Stimulated activated CD4-positive, alpha-beta T cell treated with anti-CD3 and anti-CD28 coated beads, Interleukin-15, amount 100 ng/mL, for 48 hours (primary cell): ENCODE measurements around the gene C11orf97.
"Not testable (repeated sequence)": the region's sequence is repeated elsewhere in the genome, so short reads cannot be mapped to it uniquely, and the experiment has no call there.

Experiments
- DNase-seq, 2 donors: peaks; one replicate each; pipeline ENCODE4 v3.0.0-alpha.2; 2020; ENCODE audit warnings: low read depth in 2 of 2

The C11orf97 gene

DNA sequence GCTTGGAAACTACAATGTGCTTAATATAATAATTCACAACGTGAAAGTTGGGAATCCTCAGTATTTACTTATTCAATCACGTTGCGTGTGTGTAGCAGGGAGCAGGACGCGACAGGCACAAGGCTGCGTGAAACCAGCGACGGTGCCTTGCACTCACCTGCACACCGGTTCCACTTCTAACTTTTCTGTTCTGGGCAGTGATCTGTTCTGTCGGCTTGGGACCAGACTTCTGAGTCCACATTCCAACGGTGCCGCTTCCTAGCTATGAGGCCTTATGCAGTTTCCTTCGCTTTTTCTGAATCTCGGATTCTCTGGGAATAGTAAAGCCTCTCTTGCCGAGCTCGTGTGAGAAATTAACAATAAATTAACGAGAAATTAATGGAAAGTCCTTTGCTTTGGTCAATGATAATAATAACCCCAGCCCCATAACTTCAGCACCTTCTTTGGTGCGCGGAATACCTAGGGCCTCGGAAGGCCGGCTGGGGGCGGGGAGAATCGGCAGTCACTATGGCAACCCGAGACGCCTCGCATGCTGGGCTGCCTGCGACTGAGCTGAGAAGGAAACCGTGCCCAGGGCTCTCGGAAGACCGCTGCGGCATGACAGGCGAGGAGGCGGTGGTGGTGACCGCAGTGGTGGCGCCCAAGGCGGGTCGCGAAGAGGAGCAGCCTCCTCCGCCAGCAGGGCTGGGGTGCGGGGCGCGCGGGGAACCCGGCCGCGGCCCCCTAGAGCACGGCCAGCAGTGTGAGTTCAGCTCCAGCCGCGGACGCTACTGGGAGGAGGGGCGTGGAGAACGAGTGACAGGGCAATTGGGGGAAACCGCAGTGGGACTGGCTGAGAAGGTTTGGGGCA is at the start of gene C11orf97:
Gene C11orf97 (plus strand): TSS at position 530 of the 850 bp plus-strand sequence. CDS start 68 bp downstream, at position 598.
- DNase-seq: peak; percentile 5 to 41

DNA sequence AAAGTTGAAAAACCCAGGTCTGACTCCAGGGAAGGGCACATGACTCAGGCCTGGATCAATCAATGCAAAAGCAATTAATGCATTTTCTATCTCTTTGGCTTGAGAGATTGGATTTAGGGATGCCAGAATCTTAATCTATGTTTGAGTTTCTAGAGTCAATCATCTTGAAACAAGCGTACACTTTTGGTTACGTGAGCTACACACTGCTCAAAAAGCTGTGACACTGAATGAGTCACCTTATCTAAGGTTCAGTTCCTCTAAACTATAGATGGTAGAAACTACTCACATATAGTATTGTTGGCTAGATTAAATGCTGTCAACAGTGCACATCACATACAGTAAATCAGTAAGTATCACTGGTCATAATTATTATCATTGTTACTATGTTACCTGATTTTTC is 42.8 kb upstream of the C11orf97 start:
- DNase-seq: no peak

GRCh38 chr11:94472916-94473799 is 39.1 kb upstream of the C11orf97 start:
- no peak for DNase-seq

DNA sequence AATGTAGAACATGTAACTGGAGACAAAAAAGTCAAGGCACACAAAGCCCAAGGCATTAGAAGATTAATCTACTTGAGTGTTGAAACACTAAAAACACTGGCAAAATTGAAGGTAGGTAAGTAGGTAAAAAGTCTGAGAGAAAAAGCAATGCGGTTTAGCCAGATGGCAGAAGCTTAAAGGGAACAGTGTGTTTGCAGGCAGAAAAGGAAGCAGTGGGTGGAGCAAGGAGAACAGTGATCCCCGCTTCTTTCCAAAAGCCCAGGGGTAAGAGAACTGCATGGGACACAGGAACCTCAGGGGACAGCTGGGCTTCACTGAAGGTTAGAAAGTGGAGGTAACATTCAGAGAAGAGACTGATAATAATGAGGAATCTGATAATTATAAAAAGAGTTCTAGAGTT is 34.6 kb upstream of the C11orf97 start:
- no peak for DNase-seq

GRCh38 chr11:94481342-94481741 is 30.9 kb upstream of the C11orf97 start:
- no peak for DNase-seq

- no peak for DNase-seq
Measured at GRCh38 chr11:94486068-94486467, 26.2 kb upstream of the C11orf97 start.

DNA sequence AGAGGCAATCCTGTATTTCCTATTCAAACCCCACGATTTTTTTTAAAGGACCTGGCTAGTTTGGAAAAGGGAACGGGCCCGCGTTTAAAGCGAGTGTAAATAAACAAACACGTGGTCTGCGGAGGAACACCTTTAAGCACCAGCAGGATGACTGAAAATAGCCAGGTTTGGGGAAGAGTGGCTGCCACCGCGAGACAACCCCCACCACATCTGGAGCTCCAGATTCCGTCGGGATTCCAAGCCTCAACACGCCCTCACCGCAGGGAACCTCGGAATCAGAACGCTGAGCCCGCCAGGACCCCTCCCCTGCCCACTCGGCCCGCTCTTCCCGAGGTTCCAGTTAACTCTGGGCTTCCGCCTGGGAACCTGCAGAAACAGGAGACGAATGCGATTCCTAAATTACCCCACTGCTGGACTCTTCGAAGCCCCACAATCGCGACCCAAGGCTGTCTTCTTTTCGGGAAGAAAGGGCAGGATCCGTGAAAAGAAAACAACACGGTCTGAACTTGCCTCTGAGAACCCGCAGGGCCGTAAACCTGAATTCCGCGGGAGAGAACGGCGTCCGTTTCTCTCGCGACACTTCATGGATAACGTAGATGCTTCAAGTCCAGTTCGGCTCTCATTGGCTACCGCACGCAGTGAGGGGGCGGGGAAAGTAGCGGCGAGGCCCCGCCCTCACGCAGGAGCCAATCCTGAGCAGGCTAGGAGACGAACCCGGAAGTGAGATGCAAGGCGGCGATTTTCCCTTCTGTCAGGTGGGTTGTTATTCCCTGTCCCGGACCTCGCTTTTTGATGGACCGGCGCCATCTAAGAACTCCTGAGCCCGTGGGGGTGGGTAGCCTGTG is 18.8 kb upstream of the C11orf97 start, which contains the start of the genes ANKRD49 and MRE11:
Gene ANKRD49 (plus strand): TSS at position 704 of the 845 bp plus-strand sequence. CDS start 2,710 bp downstream, outside the sequence.
Gene MRE11 (minus strand): TSS at position 564 of the 845 bp plus-strand sequence. CDS start 1,043 bp downstream, outside the sequence.
- peak; percentile 91 to 92 for DNase-seq

- DNase-seq: no peak
Measured at GRCh38 chr11:94494126-94494680, 18.1 kb upstream of the C11orf97 start.

DNA sequence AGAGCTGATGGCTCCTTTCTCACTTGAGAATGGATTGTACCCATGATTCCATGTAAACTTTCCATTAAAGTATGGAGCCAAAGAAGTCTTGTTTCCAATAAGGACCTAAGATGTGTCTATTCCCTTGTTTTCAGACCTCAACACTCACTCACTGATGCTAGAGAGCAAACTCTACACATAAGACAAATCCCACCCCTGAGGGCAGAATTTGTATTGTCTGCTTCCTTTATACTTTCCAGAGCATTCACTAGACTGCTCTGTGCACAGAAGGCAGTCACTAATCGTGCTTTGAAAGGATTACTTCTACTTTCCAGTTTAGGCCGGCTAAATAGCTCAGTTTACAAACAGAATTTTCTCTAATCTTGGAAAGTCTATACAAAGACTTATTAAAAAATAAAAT is 12.1 kb upstream of the C11orf97 start:
- no peak for DNase-seq

GRCh38 chr11:94501522-94501921 is 10.7 kb upstream of the C11orf97 start:
- no peak for DNase-seq

DNA sequence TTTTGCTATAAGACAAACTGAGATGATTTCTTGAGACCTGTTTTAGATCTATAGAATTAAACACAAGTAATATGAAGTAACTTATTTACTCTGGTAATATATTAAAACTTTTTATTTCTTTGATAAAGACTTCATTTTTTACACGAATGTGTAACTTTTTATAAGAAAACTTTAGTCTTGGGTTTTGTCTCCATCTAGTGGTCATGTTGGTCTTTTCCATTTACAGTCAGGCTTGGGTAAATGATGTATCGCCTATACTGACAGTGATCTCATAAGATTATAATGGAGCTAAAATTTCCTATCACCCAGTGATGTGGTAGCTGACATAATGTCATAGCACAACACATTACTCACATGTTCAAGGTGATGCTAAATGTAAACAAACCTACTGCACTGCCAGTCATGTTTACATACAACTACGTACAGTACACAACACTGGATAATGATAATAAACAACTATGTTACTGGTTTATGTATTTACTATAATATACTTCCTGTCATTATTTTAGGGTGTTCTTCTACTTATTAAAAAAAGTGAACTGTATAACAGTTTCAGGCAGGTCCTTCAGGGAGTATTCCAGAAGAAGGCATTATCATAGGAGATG is 7.5 kb upstream of the C11orf97 start:
- no peak for DNase-seq

GRCh38 chr11:94506513-94506912 is 5.7 kb upstream of the C11orf97 start:
- DNase-seq: not testable (repeated sequence)

- no peak for DNase-seq
Measured at GRCh38 chr11:94507485-94507884, 4.8 kb upstream of the C11orf97 start.

- no peak for DNase-seq
Measured at GRCh38 chr11:94513091-94513490, 830 bp downstream of the C11orf97 start.

GRCh38 chr11:94515398-94515797 is 3.1 kb downstream of the C11orf97 start:
- DNase-seq: no peak

DNA sequence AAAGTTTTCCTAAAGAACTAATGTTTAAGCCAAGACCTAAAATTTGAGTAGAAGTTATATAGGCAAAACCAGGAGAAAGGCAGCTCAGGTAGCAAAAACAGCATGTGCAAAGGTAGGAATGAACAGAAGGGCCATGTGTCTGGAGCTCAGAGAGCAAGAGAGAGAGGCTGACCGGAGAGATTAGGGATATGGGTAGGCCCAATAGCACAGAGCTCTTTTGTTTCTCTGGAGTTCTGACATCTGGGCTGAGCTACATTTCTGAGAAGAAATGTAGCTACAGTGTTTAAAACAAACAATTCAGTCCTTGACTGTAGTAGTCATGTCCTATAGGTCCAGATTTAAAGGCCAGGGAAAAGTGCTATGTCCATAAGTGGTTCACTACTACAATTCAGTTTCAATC is 4.5 kb downstream of the C11orf97 start:
- DNase-seq: no peak

- no peak for DNase-seq
Measured at GRCh38 chr11:94518300-94518699, 6.0 kb downstream of the C11orf97 start.

DNA sequence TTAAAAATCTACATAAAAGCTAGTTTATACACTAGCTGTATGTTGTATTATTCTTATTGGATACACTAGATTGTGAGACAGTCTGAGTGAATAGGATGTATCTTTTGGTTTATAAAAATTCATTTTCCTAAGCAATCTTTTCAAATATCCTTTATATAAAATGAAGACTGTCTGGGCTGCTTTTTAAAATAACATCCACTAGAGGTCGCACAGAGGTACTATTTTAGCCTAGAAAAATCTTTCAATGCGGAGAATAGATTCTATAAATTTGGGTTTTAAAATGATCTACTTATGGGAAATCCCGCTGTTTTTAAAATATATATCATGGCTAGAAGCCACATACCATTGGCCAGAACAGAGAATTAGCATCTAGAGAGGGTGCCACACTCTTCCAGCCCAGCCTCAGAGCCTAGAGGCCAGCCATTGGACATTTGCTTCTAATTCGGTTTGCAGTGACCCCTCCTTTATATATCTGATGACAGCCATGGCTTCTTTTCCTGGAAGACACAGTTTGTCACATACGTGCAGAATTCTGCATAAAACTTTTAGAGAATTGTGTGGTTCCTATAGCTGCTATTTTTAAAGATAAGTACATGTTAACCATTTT is 7.3 kb downstream of the C11orf97 start:
- DNase-seq: no peak

GRCh38 chr11:94521684-94522083 is 9.4 kb downstream of the C11orf97 start:
- no peak for DNase-seq

DNA sequence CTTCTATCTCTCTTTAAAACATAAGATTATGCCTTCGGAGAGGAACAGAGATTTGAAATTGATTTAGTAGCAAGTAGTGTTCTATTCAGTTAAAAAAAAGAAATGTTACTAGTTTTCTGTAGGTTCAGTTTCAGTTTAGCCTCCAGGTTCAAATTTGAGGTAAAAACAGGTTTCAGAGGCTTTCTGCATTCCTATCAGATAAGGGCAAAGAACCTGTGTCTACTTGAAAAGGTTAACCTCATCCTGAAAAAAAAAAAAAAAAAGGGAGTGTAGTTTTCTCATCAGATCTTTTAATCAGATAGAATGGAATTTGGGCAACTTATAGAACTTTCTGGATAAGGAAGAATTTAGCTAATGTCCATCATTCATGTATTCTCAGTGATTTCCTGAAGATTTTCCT is 12.1 kb downstream of the C11orf97 start:
- no peak for DNase-seq
